BLaER1 treated with 17β-estradiol and CSF1 and Interleukin-3, amounts not matched to agents 10 nM and 100 nM (cell line): ENCODE results near the gene CEP76.
"Not testable (repeated sequence)": the region's sequence is repeated elsewhere in the genome, so short reads cannot be mapped to it uniquely, and the experiment has no call there.

Experiments
- H3K27ac ChIP-seq, 11 experiments: shearing (Covaris generic); formaldehyde crosslinking; 2 replicates each; pipeline ENCODE4 v1.8.1; 2022
- H3K27me3 ChIP-seq, 11 experiments: shearing (Covaris generic); formaldehyde crosslinking; 2 replicates each; pipeline ENCODE4 v1.8.1; 2022
- H3K36me3 ChIP-seq, 11 experiments: shearing (Covaris generic); formaldehyde crosslinking; 2 replicates each; pipeline ENCODE4 v1.8.1; 2022
- H3K4me1 ChIP-seq, 10 experiments: shearing (Covaris generic); formaldehyde crosslinking; 2 replicates each; pipeline ENCODE4 v1.8.1; 2022
- H3K4me2 ChIP-seq, 11 experiments: shearing (Covaris generic); formaldehyde crosslinking; 2 replicates each; pipeline ENCODE4 v1.8.1; 2022
- H3K4me3 ChIP-seq, 10 experiments: shearing (Covaris generic); formaldehyde crosslinking; 2 replicates each; pipeline ENCODE4 v1.8.1; 2022
- H3K9ac ChIP-seq, 11 experiments: shearing (Covaris generic); formaldehyde crosslinking; 2 replicates each; pipeline ENCODE4 v1.8.1; 2022
- H3K9me3 ChIP-seq, 11 experiments: shearing (Covaris generic); formaldehyde crosslinking; replicated peaks in 1 of 11; 2 replicates each; pipeline ENCODE4 v1.8.1; 2022
- H4K20me1 ChIP-seq, 11 experiments: shearing (Covaris generic); formaldehyde crosslinking; 2 replicates each; pipeline ENCODE4 v1.8.1; 2022
- Cebpa-rat ChIP-seq, 11 experiments: shearing (Covaris generic); IDR thresholded peaks; 2 replicates each; pipeline ENCODE4 v1.8.1; 2022

Gene CEP76

GRCh38 chr18:12630136-12630535, 72.4 kb downstream of the CEP76 start:
- peaks cover 0 to 5% (median 0%) of the 10 kb centered on the region in 11 experiments; a peak in 3 of 22 replicates for H3K9me3 ChIP-seq
- H3K9ac ChIP-seq: no peak overlapping the region
- no peak overlapping the region for H3K4me2 ChIP-seq
- no peak for TF ChIP-seq Cebpa-rat (IDR thresholded peaks at IDR 0.05)
- peaks cover 0 to 15% (median 0%) of the 10 kb centered on the region in 11 experiments; a peak in 2 of 22 replicates for H3K36me3 ChIP-seq
- H3K4me1 ChIP-seq: peaks cover 0 to 4% (median 0%) of the 10 kb centered on the region in 10 experiments; a peak in 1 of 20 replicates
- no peaks in the 10 kb centered on the region for H4K20me1 ChIP-seq
- H3K27me3 ChIP-seq: no peaks in the 10 kb centered on the region
- H3K27ac ChIP-seq: no peak overlapping the region
- H3K4me3 ChIP-seq: no peak overlapping the region

GRCh38 chr18:12628706-12629702, 73.5 kb downstream of the CEP76 start:
- Histone ChIP-seq H3K9ac (no peak overlapping the region), H4K20me1 (no peaks in the 10 kb centered on the region), H3K4me3 (no peak overlapping the region), H3K4me2 (no peak overlapping the region), H3K36me3 (peaks cover 0 to 12% (median 0%) of the 10 kb centered on the region in 11 experiments; a peak in 2 of 22 replicates), H3K27me3 (no peaks in the 10 kb centered on the region), H3K9me3 (peaks cover 0 to 5% (median 0%) of the 10 kb centered on the region in 11 experiments; a peak in 3 of 22 replicates), H3K27ac (no peak overlapping the region), H3K4me1 (peaks cover 0 to 4% (median 0%) of the 10 kb centered on the region in 10 experiments; a peak in 1 of 20 replicates)
- no peak for TF ChIP-seq Cebpa-rat (IDR thresholded peaks at IDR 0.05)

GRCh38 chr18:12627199-12627598, 75.3 kb downstream of the CEP76 start:
- not testable (repeated sequence) for H3K9me3 ChIP-seq, H3K4me1 ChIP-seq, H3K36me3 ChIP-seq, H3K9ac ChIP-seq, H3K27ac ChIP-seq, H3K27me3 ChIP-seq, H4K20me1 ChIP-seq, H3K4me2 ChIP-seq, H3K4me3 ChIP-seq

- Histone ChIP-seq H4K20me1 (no peaks in the 10 kb centered on the region), H3K27ac (no peak overlapping the region), H3K27me3 (no peaks in the 10 kb centered on the region), H3K9me3 (peaks cover 0 to 11% (median 0%) of the 10 kb centered on the region in 11 experiments; a peak in 4 of 22 replicates), H3K4me3 (no peak overlapping the region), H3K36me3 (no peaks in the 10 kb centered on the region; a peak in 1 of 22 replicates), H3K4me1 (no peaks in the 10 kb centered on the region), H3K4me2 (no peak overlapping the region), H3K9ac (no peak overlapping the region)
- no peak for TF ChIP-seq Cebpa-rat (IDR thresholded peaks at IDR 0.05)
Measured at GRCh38 chr18:12625241-12625640, 77.3 kb downstream of the CEP76 start.
